Transverse colon (tissue), 4 donors: Measurements from ENCODE around the gene PCED1A. TPM values are rescaled to one million over a fixed set of nuclear protein-coding genes. Genes with fewer than 3 reads are reported as not detected.

Experiments
- DNase-seq: peaks from one replicate; pipeline ENCODE4 v3.0.0-alpha.2; 2019
- H3K27ac ChIP-seq, 4 donors: fragments of 200-600 bp; sonication (generic); 2 replicates each; pipeline ENCODE4 v1.5.1; 2016 to 2018; ENCODE audit warnings: inconsistent platforms in 4 of 4
- H3K27me3 ChIP-seq: fragments of 200-600 bp; sonication (generic); 2 replicates; pipeline ENCODE4 v1.5.1; 2017; ENCODE audit warnings: inconsistent platforms
- H3K36me3 ChIP-seq, 4 donors: fragments of 200-600 bp; sonication (generic); 2 replicates each; pipeline ENCODE4 v1.5.1; 2017 to 2019; ENCODE audit warnings: inconsistent platforms in 4 of 4
- H3K4me1 ChIP-seq, 4 donors: fragments of 200-600 bp; sonication (generic); 2 replicates each; pipeline ENCODE4 v1.5.1; 2017 to 2020; ENCODE audit warnings: inconsistent platforms in 4 of 4
- H3K4me3 ChIP-seq, 4 donors: fragments of 200-600 bp; sonication (generic); 1 replicate in 1 of 4; 2 replicates in 3 of 4; pipeline versions ENCODE4 v1.5.1 to v1.6.1; 2017 to 2019; ENCODE audit warnings: inconsistent platforms in 4 of 4
- H3K9me3 ChIP-seq, 2 donors: fragments of 200-600 bp; sonication (generic); 2 replicates each; pipeline ENCODE4 v1.5.1; 2017 to 2019; ENCODE audit warnings: inconsistent platforms in 2 of 2
- CTCF ChIP-seq, 5 experiments: fragments of 200-600 bp in 3 of 5; fragments of 450-650 bp in 2 of 5; sonication (generic) in 3 of 5; IDR thresholded peaks; 1 replicate in 2 of 5; 2 replicates in 3 of 5; pipeline ENCODE4 v1.5.1; 2016 to 2017; ENCODE audit warnings: antibody characterized with exemption in 5 of 5, inconsistent platforms in 3 of 5, mild to moderate bottlenecking in 2 of 5, moderate library complexity in 1 of 5
- EP300 ChIP-seq: sonication (generic); formaldehyde crosslinking; IDR thresholded peaks from one replicate; pipeline ENCODE4 v1.6.1; 2017; ENCODE audit warnings: antibody characterized with exemption, low read depth
- POLR2A ChIP-seq: fragments of 450-650 bp; IDR thresholded peaks from one replicate; pipeline ENCODE4 v1.6.1; 2016; ENCODE audit warnings: antibody characterized with exemption, mild to moderate bottlenecking, moderate library complexity
- POLR2AphosphoS5 ChIP-seq, 3 donors: sonication (generic); formaldehyde crosslinking; IDR thresholded peaks; one replicate each; pipeline ENCODE4 v1.6.1; 2016; ENCODE audit warnings: antibody characterized with exemption in 3 of 3
- WGBS, 2 donors: methylation state at CpG; one replicate each; pipeline ENCODE4 v1.1.5; 2018; ENCODE audit warnings: low coverage in 1 of 2; 5-methylcytosine and 5-hydroxymethylcytosine counted together
- in situ Hi-C, 4 donors: fragments of 200-750 bp; cut with MboI; loops; one replicate each; pipeline versions ENCODE4 v1.15.0 to v1.15.1; 2017; ENCODE audit warnings: low sequenced_read_pairs in 3 of 4, low pct_ligation_motif_present in 1 of 4, low pct_unique_long_range_greater_than_20kb in 1 of 4
- intact Hi-C: fragments of 100-400 bp; cut with DNase I; formaldehyde crosslinking; loops from one replicate; pipeline ENCODE4 v1.15.1; 2023; ENCODE audit warnings: low total_unique reads
- total RNA-seq, 4 donors: library from RNA; depleted of rRNA; stranded (reverse); fragments of >200 nt; gene quantifications; one replicate each; pipeline ENCODE4 v1.1.0, GENCODE V29; 2016

PCED1A gene
- total RNA-seq, 4 donors from 2014 or later, result 15.5 to 85.7 (median 36.6) TPM

GRCh38 chr20:2815242-2815900 is 25.1 kb downstream of the PCED1A start:
- WGBS, 2 donors, result 94% methylated on average over 8 of the region's 8 CpGs; no CpG with 5 or more reads in 1 of the 2 donors
- intact Hi-C loops (no loop called here), in situ Hi-C loops (no loop called here)
- Histone ChIP-seq H3K4me3 (no peak overlapping the region), H3K36me3 (no peaks in the 10 kb centered on the region), H3K27me3 (peaks cover 41% of the 10 kb centered on the region), H3K27ac (no peak overlapping the region), H3K9me3 (peaks cover 0 to 11% of the 10 kb centered on the region in 2 donors), H3K4me1 (no peaks in the 10 kb centered on the region)
- DNase-seq, result no peak
- TF ChIP-seq EP300, result no peak
- TF ChIP-seq POLR2A, result no peak

- peak; percentile 27 for DNase-seq
- H3K4me1 ChIP-seq, result no peaks in the 10 kb centered on the region
- TF ChIP-seq POLR2AphosphoS5 (IDR thresholded peaks at IDR 0.05) (no peak), CTCF (IDR thresholded peaks at IDR 0.05) (no peak)
- intact Hi-C loops (no loop called here), in situ Hi-C loops (no loop called here)
- H3K4me3 ChIP-seq, result no peak within 1 kb of the TSS
- peaks cover 34% of the 10 kb centered on the region for H3K27me3 ChIP-seq
- no peaks in the 10 kb centered on the region for H3K36me3 ChIP-seq
- H3K27ac ChIP-seq, result no peak within 1 kb of the TSS
- H3K9me3 ChIP-seq, result peaks cover 0 to 11% of the 10 kb centered on the region in 2 donors
- 30% methylated on average over 5 of the region's 5 CpGs; no CpG with 5 or more reads in 1 of the 2 donors for WGBS, 2 donors
These were observed 25.8 kb downstream of the PCED1A start, which contains the start of gene C20orf141 for GRCh38 chr20:2814587-2815051. TSS of gene C20orf141 (plus strand) at chr20:2814987. CDS start at chr20:2815185, 198 bp downstream.

- intact Hi-C loops, result no loop called here
- Histone ChIP-seq H3K27ac (no peak overlapping the region), H3K9me3 (peaks cover 0 to 11% of the 10 kb centered on the region in 2 donors), H3K4me3 (no peak overlapping the region), H3K4me1 (no peaks in the 10 kb centered on the region), H3K36me3 (no peaks in the 10 kb centered on the region), H3K27me3 (peaks cover 32% of the 10 kb centered on the region)
- WGBS, 2 donors, result 89 to 100% methylated on average over 1 of the region's 1 CpG
- TF ChIP-seq EP300 (no peak), POLR2AphosphoS5 (IDR thresholded peaks at IDR 0.05) (no peak), POLR2A (no peak), CTCF (IDR thresholded peaks at IDR 0.05) (no peak)
- DNase-seq, result no peak
- in situ Hi-C loops, result no loop called here
These were observed 26.4 kb downstream of the PCED1A start for GRCh38 chr20:2814076-2814475.

GRCh38 chr20:2812189-2812588 is 28.3 kb downstream of the PCED1A start:
- no peak for TF ChIP-seq POLR2AphosphoS5 (IDR thresholded peaks at IDR 0.05)
- TF ChIP-seq CTCF (IDR thresholded peaks at IDR 0.05), result no peak
- no peak for TF ChIP-seq EP300
- no peak for TF ChIP-seq POLR2A
- in situ Hi-C loops, result no loop called here
- WGBS, 2 donors, result 88 to 90% methylated on average over 3 of the region's 3 CpGs
- intact Hi-C loops, result no loop called here
- Histone ChIP-seq H3K27me3 (peaks cover 28% of the 10 kb centered on the region), H3K27ac (no peak overlapping the region), H3K9me3 (peaks cover 0 to 11% of the 10 kb centered on the region in 2 donors), H3K4me1 (peaks cover 0 to 3% (median 0%) of the 10 kb centered on the region in 4 donors), H3K4me3 (no peak overlapping the region), H3K36me3 (no peaks in the 10 kb centered on the region)
- no peak for DNase-seq
